T-cell (primary cell): ENCODE data around the gene PTPRM. TPM values are rescaled to one million over a fixed set of nuclear protein-coding genes. Genes with fewer than 3 reads are reported as not detected.

ENCODE experiments used
- ATAC-seq, 4 experiments: fragments of 200-7000 bp in 3 of 4; fragments of 150-1000 bp in 1 of 4; cut with Tn5 transposase; replicated peaks in 1 of 4; 1 replicate in 3 of 4; 2 replicates in 1 of 4; pipeline ENCODE4 v1.10.0; 2021; ENCODE audit warnings: moderate library complexity in 3 of 4, mild to moderate bottlenecking in 2 of 4, moderate number of reproducible peaks in 1 of 4
- CTCF ChIA-PET, 2 donors: fragments of 300-600 bp; sonication (Branson Sonifier 250); formaldehyde crosslinking; loops; one replicate each; lab custom pipeline; 2022; ENCODE audit warnings: antibody characterized with exemption in 2 of 2; lab: Charles Lee
- POLR2A ChIA-PET, 2 donors: fragments of 300-600 bp; sonication (Branson Sonifier 250); formaldehyde crosslinking; loops; one replicate each; lab custom pipeline; 2022; ENCODE audit warnings: antibody characterized with exemption in 2 of 2; lab: Charles Lee
- DNase-seq, 35 experiments: peaks; one replicate each; pipeline versions ENCODE4 v3.0.0 to v3.0.0-alpha.2; 2013 to 2023
- H3K27ac ChIP-seq: one replicate; pipeline ENCODE4 v1.5.1; 2013; ENCODE audit warnings: low read length
- H3K27me3 ChIP-seq, 2 experiments: replicated peaks in 1 of 2; 1 replicate in 1 of 2; 2 replicates in 1 of 2; pipeline versions ENCODE4 v1.6.1 to v1.7.0; 2013; ENCODE audit warnings: low read length in 1 of 2, mixed read lengths in 1 of 2; ENCODE audit not compliant: control insufficient read depth in 2 of 2, insufficient read depth in 2 of 2; ENCODE audit errors: extremely low read depth in 1 of 2
- H3K36me3 ChIP-seq, 2 donors: 1 replicate in 1 of 2; 2 replicates in 1 of 2; pipeline versions ENCODE4 v1.6.1 to v1.7.0; 2013; ENCODE audit warnings: low read length in 1 of 2; ENCODE audit not compliant: control insufficient read depth in 2 of 2, insufficient read depth in 1 of 2; ENCODE audit errors: extremely low read depth in 1 of 2
- H3K4me1 ChIP-seq, 2 experiments: 1 replicate in 1 of 2; 2 replicates in 1 of 2; pipeline versions ENCODE4 v1.6.1 to v1.7.0; 2013; ENCODE audit warnings: low read length in 2 of 2, mixed read lengths in 1 of 2; ENCODE audit not compliant: insufficient read depth in 2 of 2, control insufficient read depth in 1 of 2; ENCODE audit errors: extremely low read depth in 1 of 2
- H3K4me3 ChIP-seq, 2 donors: 1 replicate in 1 of 2; 2 replicates in 1 of 2; pipeline versions ENCODE4 v1.5.1 to v1.7.0; 2013; ENCODE audit warnings: mild to moderate bottlenecking in 2 of 2, low read length in 1 of 2, moderate library complexity in 1 of 2; ENCODE audit not compliant: control insufficient read depth in 1 of 2; ENCODE audit errors: extremely low read depth in 1 of 2
- H3K9me3 ChIP-seq: 2 replicates; pipeline ENCODE4 v1.7.0; 2013
- H3K27ac Mint-ChIP-seq, 2 donors: one replicate each; pipeline ENCODE4 v1.8.0; 2020 to 2021; ENCODE audit warnings: mild to moderate bottlenecking in 2 of 2, mixed read lengths in 2 of 2
- H3K27me3 Mint-ChIP-seq, 2 donors: one replicate each; pipeline ENCODE4 v1.8.0; 2021 to 2022; ENCODE audit warnings: mixed read lengths in 2 of 2
- H3K36me3 Mint-ChIP-seq: one replicate; pipeline ENCODE4 v1.8.0; 2021; ENCODE audit warnings: mixed read lengths
- H3K4me1 Mint-ChIP-seq, 3 donors: one replicate each; pipeline ENCODE4 v1.8.0; 2020 to 2022; ENCODE audit warnings: mixed read lengths in 3 of 3, mild to moderate bottlenecking in 1 of 3
- H3K4me3 Mint-ChIP-seq, 3 donors: one replicate each; pipeline ENCODE4 v1.8.0; 2020 to 2022; ENCODE audit warnings: mild to moderate bottlenecking in 3 of 3, mixed read lengths in 3 of 3, moderate library complexity in 3 of 3
- H3K9me3 Mint-ChIP-seq, 3 donors: one replicate each; pipeline ENCODE4 v1.8.0; 2020 to 2022; ENCODE audit warnings: mixed read lengths in 3 of 3
- WGBS: methylation state at CpG from one replicate; pipeline ENCODE4 v1.1.5; 2013; ENCODE audit warnings: missing lambda C conversion rate; ENCODE audit not compliant: insufficient coverage; 5-methylcytosine and 5-hydroxymethylcytosine counted together
- total RNA-seq, 35 experiments: library from RNA in 6 of 35; stranded (reverse) in 6 of 35; fragments of 120-200 nt in 1 of 35; gene quantifications; one replicate each; pipeline versions ENCODE4 v1.2.1 to v1.2.4 and lab custom pipeline; 2013 to 2026

Gene PTPRM
- total RNA-seq, 5 donors from 2014 or later (not counting 1 experiment from before 2014, with no cell fraction given): 4.1 to 47.4 (median 7.1) TPM

GRCh38 chr18:7750966-7751365 lies 183.8 kb downstream of the PTPRM start:
- CTCF ChIA-PET: no interaction called here
- H3K36me3 Mint-ChIP-seq: no peaks in the 10 kb centered on the region
- no peak overlapping the region for H3K27ac Mint-ChIP-seq

DNA sequence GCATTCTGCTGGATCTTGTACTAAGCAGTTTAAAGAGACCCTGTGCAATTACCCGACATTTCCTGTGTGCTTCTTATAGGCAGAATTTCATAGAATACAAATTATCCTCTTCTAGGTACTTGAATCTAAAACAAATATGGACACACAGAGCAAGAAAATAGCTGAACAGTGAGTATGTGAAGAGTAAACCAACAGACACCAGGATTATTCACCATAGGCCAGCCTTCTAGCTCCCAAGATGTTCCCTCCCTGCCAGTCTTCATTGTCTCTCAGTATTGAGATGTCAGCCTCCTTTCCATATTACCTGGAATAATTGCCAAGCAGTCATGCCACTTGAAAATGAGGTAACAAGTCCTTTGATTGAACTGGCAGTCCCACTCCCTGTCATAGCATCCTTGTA lies 187.1 kb downstream of the PTPRM start:
- Mint-ChIP-seq H3K9me3 (peaks cover 0 to 8% (median 4%) of the 10 kb centered on the region in 3 donors), H3K4me3 (no peak overlapping the region), H3K27me3 (no peaks in the 10 kb centered on the region), H3K36me3 (no peaks in the 10 kb centered on the region), H3K27ac (no peak overlapping the region), H3K4me1 (no peaks in the 10 kb centered on the region)
- ChIA-PET POLR2A (no interaction called here), CTCF (no interaction called here)
- DNase-seq (no peak), ATAC-seq (no peak)
- Histone ChIP-seq H3K9me3 (no peaks in the 10 kb centered on the region), H3K27me3 (no peaks in the 10 kb centered on the region), H3K27ac (no peak overlapping the region), H3K4me1 (no peaks in the 10 kb centered on the region), H3K4me3 (no peak overlapping the region), H3K36me3 (no peaks in the 10 kb centered on the region)
- no CpG with 5 or more reads among the region's 1 CpG for WGBS

More at GRCh38 chr18:7750966-7751365, 183.8 kb downstream of the PTPRM start:
- DNase-seq: no peak
- H3K4me3 Mint-ChIP-seq: no peak overlapping the region
- POLR2A ChIA-PET: no interaction called here
- Histone ChIP-seq H3K27ac (no peak overlapping the region), H3K9me3 (no peaks in the 10 kb centered on the region), H3K4me1 (no peaks in the 10 kb centered on the region), H3K36me3 (no peaks in the 10 kb centered on the region), H3K27me3 (no peaks in the 10 kb centered on the region), H3K4me3 (no peak overlapping the region)
- no peaks in the 10 kb centered on the region for H3K27me3 Mint-ChIP-seq
- no peak for ATAC-seq
- 33% methylated on average over 1 of the region's 5 CpGs for WGBS
- no peaks in the 10 kb centered on the region for H3K4me1 Mint-ChIP-seq
- peaks cover 0 to 6% (median 5%) of the 10 kb centered on the region in 3 donors for H3K9me3 Mint-ChIP-seq

- H3K9me3 ChIP-seq: no peaks in the 10 kb centered on the region
- no peaks in the 10 kb centered on the region for H3K36me3 Mint-ChIP-seq
- no peak overlapping the region for H3K27ac ChIP-seq
- ChIA-PET POLR2A (no interaction called here), CTCF (no interaction called here)
- no peaks in the 10 kb centered on the region for H3K36me3 ChIP-seq
- no peaks in the 10 kb centered on the region for H3K27me3 Mint-ChIP-seq
- 80% methylated on average over 3 of the region's 7 CpGs for WGBS
- no peak overlapping the region for H3K4me3 Mint-ChIP-seq
- no peaks in the 10 kb centered on the region for H3K4me1 ChIP-seq
- peaks cover 0 to 8% (median 4%) of the 10 kb centered on the region in 3 donors for H3K9me3 Mint-ChIP-seq
- no peak overlapping the region for H3K27ac Mint-ChIP-seq
- H3K4me3 ChIP-seq: no peak overlapping the region
- H3K4me1 Mint-ChIP-seq: no peaks in the 10 kb centered on the region
- ATAC-seq: no peak
- DNase-seq: no peak
- no peaks in the 10 kb centered on the region for H3K27me3 ChIP-seq
Observed at GRCh38 chr18:7754725-7755181, 187.6 kb downstream of the PTPRM start.

DNA sequence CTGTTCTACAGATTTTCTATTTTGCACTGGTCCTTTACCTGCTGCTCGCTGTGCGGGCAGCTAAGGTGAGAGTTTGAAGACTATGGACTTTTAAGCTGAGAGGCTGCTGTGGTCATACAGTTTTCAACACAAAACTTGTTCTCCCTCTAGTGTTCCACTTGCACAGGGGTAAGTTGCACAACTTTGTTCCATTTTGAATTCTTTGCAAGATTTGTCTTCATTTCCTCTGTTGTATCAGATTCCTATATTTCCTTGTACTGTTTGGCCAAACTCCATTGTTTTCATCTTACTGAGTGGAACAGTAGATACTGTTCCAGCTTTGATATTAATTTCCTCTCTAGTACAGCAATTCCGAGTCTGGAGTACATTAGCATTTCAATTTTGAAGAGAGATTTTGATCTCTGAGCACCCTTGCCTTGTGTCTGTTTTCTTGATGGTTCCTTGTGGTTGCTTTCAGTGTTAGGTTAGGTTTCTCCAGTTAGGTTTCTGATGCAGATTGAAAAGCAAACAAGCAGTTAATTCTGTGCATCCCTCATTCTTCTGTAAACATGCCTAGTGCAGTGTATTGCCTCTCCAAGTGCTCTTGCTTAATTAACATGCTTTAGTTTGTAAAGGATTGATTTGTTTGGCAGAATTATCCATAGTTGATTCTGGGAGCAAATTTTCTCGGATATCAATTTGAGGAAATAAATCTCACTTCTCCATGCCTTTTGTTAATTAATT lies 188.8 kb downstream of the PTPRM start:
- Mint-ChIP-seq H3K4me3 (no peak overlapping the region), H3K27ac (no peak overlapping the region), H3K9me3 (peaks cover 0 to 8% (median 4%) of the 10 kb centered on the region in 3 donors), H3K4me1 (no peaks in the 10 kb centered on the region), H3K36me3 (no peaks in the 10 kb centered on the region), H3K27me3 (no peaks in the 10 kb centered on the region)
- ChIA-PET POLR2A (no interaction called here), CTCF (no interaction called here)
- Histone ChIP-seq H3K36me3 (no peaks in the 10 kb centered on the region), H3K4me1 (no peaks in the 10 kb centered on the region), H3K4me3 (no peak overlapping the region), H3K27ac (no peak overlapping the region), H3K27me3 (no peaks in the 10 kb centered on the region), H3K9me3 (no peaks in the 10 kb centered on the region)
- DNase-seq: no peak
- no CpG with 5 or more reads among the region's 4 CpGs for WGBS
- ATAC-seq: no peak

DNA sequence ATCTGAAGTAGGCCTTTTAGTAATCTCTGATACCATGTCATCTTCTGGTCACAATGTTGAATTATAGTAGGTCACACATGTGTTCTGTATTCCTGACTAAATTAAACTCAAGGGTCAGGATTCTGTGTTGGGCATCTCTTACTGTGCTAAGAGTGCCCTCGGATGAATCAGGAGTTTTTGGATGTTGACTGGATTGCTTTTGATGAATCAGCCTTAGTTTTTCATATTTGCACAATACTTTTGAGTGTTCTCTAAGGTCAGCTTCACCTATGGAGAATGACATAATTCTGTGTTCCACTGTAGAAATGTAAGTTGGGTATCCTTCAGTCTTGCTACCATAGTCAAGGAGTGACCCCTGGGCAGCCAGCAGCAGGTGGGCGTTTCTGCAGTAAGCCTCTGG lies 190.1 kb downstream of the PTPRM start:
- DNase-seq (no peak), ATAC-seq (no peak)
- H3K36me3 Mint-ChIP-seq: no peaks in the 10 kb centered on the region
- Histone ChIP-seq H3K9me3 (no peaks in the 10 kb centered on the region), H3K27me3 (no peaks in the 10 kb centered on the region), H3K4me1 (no peaks in the 10 kb centered on the region), H3K4me3 (no peak overlapping the region), H3K27ac (no peak overlapping the region), H3K36me3 (no peaks in the 10 kb centered on the region)
- no peak overlapping the region for H3K27ac Mint-ChIP-seq
- H3K9me3 Mint-ChIP-seq: peaks cover 2 to 12% (median 4%) of the 10 kb centered on the region in 3 donors
- ChIA-PET POLR2A (no interaction called here), CTCF (no interaction called here)
- H3K4me1 Mint-ChIP-seq: no peaks in the 10 kb centered on the region
- no CpG with 5 or more reads among the region's 2 CpGs for WGBS
- no peak overlapping the region for H3K4me3 Mint-ChIP-seq
- H3K27me3 Mint-ChIP-seq: no peaks in the 10 kb centered on the region

DNA sequence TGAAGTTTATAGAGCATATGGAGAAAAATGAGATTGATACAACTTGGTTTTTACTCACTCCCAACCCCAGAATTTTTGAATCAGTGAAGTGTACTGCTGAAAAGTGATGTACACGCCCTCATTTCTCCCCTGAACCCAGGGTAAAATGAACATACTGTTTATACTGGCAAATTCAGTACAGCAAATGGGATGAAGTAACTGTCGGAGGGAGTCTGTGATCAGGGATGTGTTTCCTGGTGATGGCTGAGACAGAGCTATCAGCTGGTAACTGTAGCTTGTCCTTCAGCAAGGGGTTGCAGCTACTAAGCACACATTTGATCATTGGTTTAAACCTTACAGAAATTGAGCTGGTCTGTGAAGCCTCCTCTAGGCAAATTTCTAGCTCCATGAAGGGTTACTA lies 191.6 kb downstream of the PTPRM start:
- CTCF ChIA-PET: no interaction called here
- no peak for ATAC-seq
- H3K27me3 ChIP-seq: no peaks in the 10 kb centered on the region

More for the DNA sequence above, 191.6 kb downstream of the PTPRM start:
- H3K4me1 ChIP-seq: no peaks in the 10 kb centered on the region
- Mint-ChIP-seq H3K9me3 (peaks cover 2 to 12% (median 2%) of the 10 kb centered on the region in 3 donors), H3K27me3 (no peaks in the 10 kb centered on the region), H3K4me3 (no peak overlapping the region), H3K36me3 (no peaks in the 10 kb centered on the region), H3K4me1 (no peaks in the 10 kb centered on the region), H3K27ac (no peak overlapping the region)
- POLR2A ChIA-PET: no interaction called here
- no CpG with 5 or more reads among the region's 2 CpGs for whole genome bisulfite sequencing
- no peak for DNase-seq
- H3K9me3 ChIP-seq: no peaks in the 10 kb centered on the region
- H3K4me3 ChIP-seq: no peak overlapping the region
- no peak overlapping the region for H3K27ac ChIP-seq
- no peaks in the 10 kb centered on the region for H3K36me3 ChIP-seq
